K562 (cell line): ENCODE results near the gene ITGBL1. TPM values are rescaled to one million over a fixed set of nuclear protein-coding genes. Genes with fewer than 3 reads are reported as not detected.

Experiments used
- ATAC-seq: fragments of 200-7000 bp; cut with Tn5 transposase; 3 replicates; pipeline ENCODE4 v1.9.1; 2020; ENCODE audit warnings: moderate library complexity
- BruUV-seq: library from RNA; stranded (reverse); fragments of 400-500 nt; replicated peaks from 2 replicates; lab custom pipeline; 2021; lab: Mats Ljungman, UMichigan
- CTCF ChIA-PET: fragments of 300-600 bp; formaldehyde crosslinking; extraction: SDS; loops from one replicate; lab custom pipeline; 2021; ENCODE audit warnings: low intra/inter-chr PET ratio; lab: Yijun Ruan, JAX
- POLR2A ChIA-PET: fragments of 300-600, 350-650 bp; sonication (Branson Sonifier 250); formaldehyde crosslinking; extraction: SDS; loops from one replicate; lab custom pipeline; 2021; ENCODE audit warnings: antibody characterized with exemption, inconsistent platforms; lab: Yijun Ruan, JAX
- DNase-seq, 4 experiments: peaks; one replicate each; pipeline versions ENCODE4 v3.0.0 to v3.0.0-alpha.2; 2011 to 2018; ENCODE audit warnings: low spot score in 3 of 4, mixed read lengths in 3 of 4; ENCODE audit errors: extremely low read depth in 1 of 4
- FAIRE-seq: peaks from 2 replicates; lab custom pipeline; 2011; peaks lifted over from hg19 to GRCh38; lab: Jason Lieb, UNC
- H2AFZ ChIP-seq: 2 replicates; pipeline ENCODE4 v1.6.0; 2011; ENCODE audit warnings: low read depth, low read length, control low read depth, inconsistent platforms
- H3K27ac ChIP-seq: fragments of 200-600 bp; 3 replicates; pipeline ENCODE4 v1.8.0; 2011; ENCODE audit warnings: low read depth, mild to moderate bottlenecking, control low read depth, inconsistent platforms, low read length, moderate library complexity, mixed read lengths; ENCODE audit errors: extremely low read depth
- H3K27me3 ChIP-seq, 2 experiments: fragments of 300-600 bp in 1 of 2; 2 replicates in 1 of 2; 3 replicates in 1 of 2; pipeline versions ENCODE4 v1.6.0 to v1.8.0; 2011; ENCODE audit warnings: inconsistent platforms in 2 of 2, low read length in 2 of 2, mild to moderate bottlenecking in 1 of 2, mixed read lengths in 1 of 2, moderate library complexity in 1 of 2; ENCODE audit not compliant: control insufficient read depth in 2 of 2, insufficient read depth in 2 of 2
- H3K36me3 ChIP-seq: fragments of 300-600 bp; 3 replicates; pipeline ENCODE4 v1.8.0; 2011; ENCODE audit warnings: mild to moderate bottlenecking, low read length, inconsistent platforms; ENCODE audit not compliant: control insufficient read depth, insufficient read depth
- H3K4me1 ChIP-seq, 2 experiments: fragments of 200-600 bp in 1 of 2; replicated peaks in 1 of 2; 2 replicates in 1 of 2; 3 replicates in 1 of 2; pipeline versions ENCODE4 v1.5.1 to v1.8.0; 2011; ENCODE audit warnings: inconsistent platforms in 2 of 2, low read length in 2 of 2, mild to moderate bottlenecking in 1 of 2, mixed read lengths in 1 of 2, moderate library complexity in 1 of 2; ENCODE audit not compliant: control insufficient read depth in 2 of 2, insufficient read depth in 2 of 2
- H3K4me2 ChIP-seq: 2 replicates; pipeline ENCODE4 v1.6.1; 2011; ENCODE audit warnings: low read length, control low read depth, inconsistent platforms, mixed read lengths; ENCODE audit not compliant: insufficient read depth
- H3K4me3 ChIP-seq: fragments of 200-600 bp; sonication (generic), shearing (Covaris generic); 2 replicates; pipeline ENCODE4 v1.5.1; 2016; ENCODE audit warnings: control low read depth, inconsistent platforms
- H3K79me2 ChIP-seq: fragments of 200-600 bp; 3 replicates; pipeline ENCODE4 v1.8.0; 2011; ENCODE audit warnings: low read length, inconsistent platforms; ENCODE audit not compliant: control insufficient read depth, insufficient read depth
- H3K9ac ChIP-seq, 2 experiments: 2 replicates each; pipeline versions ENCODE4 v1.6.0 to v1.6.1; 2011; ENCODE audit warnings: low read depth in 2 of 2, low read length in 2 of 2, control low read depth in 1 of 2, inconsistent platforms in 1 of 2, mild to moderate bottlenecking in 1 of 2, mixed read lengths in 1 of 2; ENCODE audit not compliant: insufficient read depth in 1 of 2
- H3K9me1 ChIP-seq: one replicate; pipeline ENCODE4 v1.6.0; 2011; ENCODE audit warnings: inconsistent platforms, mild to moderate bottlenecking, low read length, moderate library complexity; ENCODE audit not compliant: control insufficient read depth, insufficient read depth
- H3K9me3 ChIP-seq: replicated peaks from 2 replicates; pipeline ENCODE4 v1.5.1; 2011; ENCODE audit warnings: low read depth, low read length, inconsistent platforms; ENCODE audit not compliant: control insufficient read depth, insufficient read depth
- H4K20me1 ChIP-seq: replicated peaks from 2 replicates; pipeline ENCODE4 v1.6.1; 2011; ENCODE audit warnings: low read length, inconsistent platforms, mixed read lengths; ENCODE audit not compliant: control insufficient read depth, insufficient read depth
- NONO ChIP-seq, 2 experiments: fragments of 200-400 bp in 1 of 2; fragments of 450-650 bp in 1 of 2; formaldehyde crosslinking in 1 of 2; IDR thresholded peaks; 2 replicates each; pipeline ENCODE4 v1.6.1; 2017; ENCODE audit warnings: low read depth in 2 of 2, mild to moderate bottlenecking in 2 of 2, moderate library complexity in 2 of 2, low read length in 1 of 2
- ZNF174 ChIP-seq: fragments of 250-450 bp; sonication (Bioruptor Pico); IDR thresholded peaks from 2 replicates; pipeline ENCODE4 v1.4.0; 2020; ENCODE audit warnings: mild to moderate bottlenecking
- ZNF184 ChIP-seq: sonication (generic); formaldehyde crosslinking; IDR thresholded peaks from 2 replicates; pipeline ENCODE4 v1.5.0; 2020; ENCODE audit warnings: missing genetic modification reagents
- in situ Hi-C: fragments of 300-500 bp; cut with MboI; formaldehyde crosslinking; loops from 4 replicates; pipeline ENCODE4 v1.15.0; 2018; ENCODE audit warnings: inconsistent platforms, mixed read lengths
- intact Hi-C: fragments of 100-400 bp; cut with micrococcal nuclease; formaldehyde crosslinking; loops from 2 replicates; pipeline ENCODE4 v1.14.2; 2022
- polyA plus RNA-seq, 8 experiments: library from polyadenylated mRNA; depleted of rRNA in 4 of 8; stranded (reverse) in 5 of 8; unstranded in 3 of 8; fragments of >200 nt; fragmentation: Nextera tagmentation in 2 of 8; fragmentation: Illumina TruSeq in 1 of 8; extraction: Ambion mirVana in 2 of 8; extraction: Trizol in 1 of 8; gene quantifications; 2 replicates each; pipeline versions ENCODE4 v1.2.1 to v1.2.3, GENCODE V29; 2011 to 2014; ENCODE audit warnings: inconsistent platforms in 1 of 8, missing spikeins in 1 of 8
- total RNA-seq, 7 experiments: library from RNA; depleted of rRNA in 6 of 7; stranded (reverse); fragments of >200 nt in 6 of 7; fragmentation: Illumina TruSeq in 2 of 7; extraction: Trizol in 2 of 7; gene quantifications; 2 replicates each; pipeline versions ENCODE4 v1.2.1 to v1.2.3, GENCODE V29; 2011 to 2021; ENCODE audit warnings: low replicate concordance in 1 of 7
- TF ChIP-seq, protein P1 (sequence below): fragments of 450-650 bp; IDR thresholded peaks from 2 replicates; pipeline ENCODE4 v1.6.1; 2016; ENCODE audit warnings: borderline replicate concordance

Gene ITGBL1
- total and polyA plus RNA-seq, 9 of the 15 experiments (the other 6 are each of a cell fraction or from before 2014, with no cell fraction given): 0.04 to 0.73 (median 0.32) TPM; not detected in 1

DNA sequence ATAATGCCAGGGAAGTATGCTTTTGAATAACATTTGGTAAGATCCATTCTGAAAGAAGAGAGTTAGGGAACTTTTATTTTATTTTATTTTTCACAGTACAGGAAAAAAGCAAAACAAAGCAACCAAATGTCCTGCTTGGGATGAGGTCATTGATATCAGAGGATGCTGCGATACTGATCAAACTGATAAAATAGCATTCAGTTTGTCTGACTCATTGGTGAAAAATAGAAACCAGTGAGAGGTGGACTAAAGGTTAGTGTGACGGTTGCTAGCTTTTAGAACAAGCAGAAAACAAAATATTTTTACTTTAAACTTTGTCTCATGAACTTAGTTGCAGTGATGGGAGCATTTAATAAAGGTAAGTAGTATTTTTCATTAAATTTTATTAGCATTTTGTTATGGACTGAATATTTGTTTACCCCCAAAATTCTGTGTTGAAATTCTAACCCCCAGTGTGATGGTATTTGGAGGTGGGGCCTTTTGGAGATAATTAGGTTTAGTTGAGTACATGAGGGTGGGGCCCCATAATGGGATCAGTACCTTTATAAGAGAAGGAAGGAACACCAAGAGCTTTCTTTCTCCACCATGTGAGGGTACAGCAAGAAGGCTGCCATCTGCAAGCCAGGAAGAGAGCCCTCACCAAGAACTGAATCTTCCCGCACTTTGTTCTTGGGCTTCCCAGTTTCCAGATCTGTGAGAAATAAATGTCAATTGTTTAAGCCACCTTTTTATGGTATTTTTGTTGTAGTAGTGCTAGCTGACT, 37.3 kb downstream of the ITGBL1 start (continued):
- TF ChIP-seq, protein P1, sequence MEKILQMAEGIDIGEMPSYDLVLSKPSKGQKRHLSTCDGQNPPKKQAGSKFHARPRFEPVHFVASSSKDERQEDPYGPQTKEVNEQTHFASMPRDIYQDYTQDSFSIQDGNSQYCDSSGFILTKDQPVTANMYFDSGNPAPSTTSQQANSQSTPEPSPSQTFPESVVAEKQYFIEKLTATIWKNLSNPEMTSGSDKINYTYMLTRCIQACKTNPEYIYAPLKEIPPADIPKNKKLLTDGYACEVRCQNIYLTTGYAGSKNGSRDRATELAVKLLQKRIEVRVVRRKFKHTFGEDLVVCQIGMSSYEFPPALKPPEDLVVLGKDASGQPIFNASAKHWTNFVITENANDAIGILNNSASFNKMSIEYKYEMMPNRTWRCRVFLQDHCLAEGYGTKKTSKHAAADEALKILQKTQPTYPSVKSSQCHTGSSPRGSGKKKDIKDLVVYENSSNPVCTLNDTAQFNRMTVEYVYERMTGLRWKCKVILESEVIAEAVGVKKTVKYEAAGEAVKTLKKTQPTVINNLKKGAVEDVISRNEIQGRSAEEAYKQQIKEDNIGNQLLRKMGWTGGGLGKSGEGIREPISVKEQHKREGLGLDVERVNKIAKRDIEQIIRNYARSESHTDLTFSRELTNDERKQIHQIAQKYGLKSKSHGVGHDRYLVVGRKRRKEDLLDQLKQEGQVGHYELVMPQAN: no peak
- no peak for TF ChIP-seq ZNF174
- no peak for TF ChIP-seq NONO (IDR thresholded peaks at IDR 0.05; ENCODE audit: low read depth in 2 of 2, low read length in 1 of 2)

DNA sequence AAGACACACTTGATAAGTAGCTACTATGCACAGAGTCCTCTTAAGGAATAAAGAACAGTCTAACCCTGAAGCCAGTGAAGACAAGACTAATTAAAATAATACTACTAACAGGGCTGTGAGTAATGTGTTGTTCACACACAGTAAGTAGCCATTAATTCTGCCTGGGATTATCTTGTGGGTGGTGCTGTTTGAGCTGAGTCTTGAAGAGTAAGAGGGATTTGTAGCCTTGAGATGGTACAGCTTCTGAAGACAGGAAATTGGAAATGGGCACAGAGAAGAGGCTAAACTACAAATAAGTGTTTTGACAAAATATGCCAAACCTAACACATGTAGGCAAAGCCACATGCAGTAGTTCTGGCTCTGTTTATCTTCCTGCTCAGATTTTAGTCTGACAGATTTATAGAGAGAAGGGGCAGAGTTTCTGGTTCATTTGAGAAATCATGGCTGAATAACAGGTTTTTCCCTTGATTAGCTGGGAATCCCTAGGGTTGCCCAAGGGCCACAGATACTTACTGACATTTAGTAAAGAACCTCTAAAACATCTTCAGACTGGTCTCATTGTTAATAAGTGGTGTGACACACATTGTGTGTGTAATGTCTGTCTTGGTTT, 38.0 kb downstream of the ITGBL1 start:
- Histone ChIP-seq H3K4me1 (no peaks in the 10 kb centered on the region), H3K4me3 (no peak overlapping the region), H3K9ac (no peak overlapping the region), H3K4me2 (no peak overlapping the region), H3K9me3 (no peaks in the 10 kb centered on the region), H3K27ac (no peak overlapping the region), H4K20me1 (no peaks in the 10 kb centered on the region), H3K9me1 (no peaks in the 10 kb centered on the region), H2AFZ (no peak overlapping the region), H3K79me2 (no peaks in the 10 kb centered on the region), H3K36me3 (no peaks in the 10 kb centered on the region), H3K27me3 (no peaks in the 10 kb centered on the region)
- ChIA-PET CTCF (no interaction called here), POLR2A (no interaction called here)
- no peak for ATAC-seq
- TF ChIP-seq ZNF184 (CRISPR knock-in tag): no peak
- no TSS peak for BruUV-seq
- intact Hi-C loops (no loop called here), in situ Hi-C loops (no loop called here)
- FAIRE-seq: no peak
- DNase-seq: no peak
